ENCODE data around the gene DPF3. TPM values are rescaled to one million over a fixed set of nuclear protein-coding genes. Genes with fewer than 3 reads are reported as not detected.

DPF3 gene
- total RNA-seq, 4 donors from 2014 or later: 0.22 to 5.4 (median 2.7) TPM

- Histone ChIP-seq H3K36me3 (no peaks in the 10 kb centered on the region), H3K4me3 (no peak overlapping the region), H3K27ac (no peak overlapping the region), H3K9me3 (no peaks in the 10 kb centered on the region), H3K4me1 (no peaks in the 10 kb centered on the region), H3K27me3 (no peaks in the 10 kb centered on the region)
- DNase-seq (ENCODE audit: low spot score in 2 of 2): no peak
- TF ChIP-seq CTCF (IDR thresholded peaks at IDR 0.05) (no peak), POLR2A (IDR thresholded peaks at IDR 0.05) (no peak), EP300 (IDR thresholded peaks at IDR 0.05) (no peak)
- 73 to 82% methylated on average over 4 of the region's 4 CpGs for WGBS, 2 donors
Observed at GRCh38 chr14:72677664-72678063, 216.2 kb downstream of the DPF3 start.

- Histone ChIP-seq H3K4me3 (no peak overlapping the region), H3K27ac (no peak overlapping the region), H3K36me3 (no peaks in the 10 kb centered on the region), H3K9me3 (no peaks in the 10 kb centered on the region), H3K4me1 (no peaks in the 10 kb centered on the region), H3K27me3 (no peaks in the 10 kb centered on the region)
- TF ChIP-seq EP300 (IDR thresholded peaks at IDR 0.05) (no peak), CTCF (IDR thresholded peaks at IDR 0.05) (no peak), POLR2A (IDR thresholded peaks at IDR 0.05) (no peak)
- no peak for DNase-seq (ENCODE audit: low spot score in 2 of 2)
- WGBS, 2 donors: 42 to 54% methylated on average over 3 of the region's 3 CpGs
Observed at GRCh38 chr14:72675126-72675525, 218.8 kb downstream of the DPF3 start.

GRCh38 chr14:72673179-72673578 is 220.7 kb downstream of the DPF3 start:
- H3K4me1 ChIP-seq: no peaks in the 10 kb centered on the region
- no peaks in the 10 kb centered on the region for H3K9me3 ChIP-seq
- H3K27me3 ChIP-seq: no peaks in the 10 kb centered on the region
- H3K27ac ChIP-seq: no peak overlapping the region
- H3K36me3 ChIP-seq: no peaks in the 10 kb centered on the region
- no peak for DNase-seq (ENCODE audit: low spot score in 2 of 2)
- TF ChIP-seq POLR2A (IDR thresholded peaks at IDR 0.05) (no peak), CTCF (IDR thresholded peaks at IDR 0.05) (no peak), EP300 (IDR thresholded peaks at IDR 0.05) (no peak)
- H3K4me3 ChIP-seq: no peak overlapping the region

- no peaks in the 10 kb centered on the region for H3K27me3 ChIP-seq
- WGBS, 2 donors: 0 to 14% methylated on average over 1 of the region's 1 CpG
- no peaks in the 10 kb centered on the region for H3K9me3 ChIP-seq
- no peaks in the 10 kb centered on the region for H3K36me3 ChIP-seq
- TF ChIP-seq EP300 (IDR thresholded peaks at IDR 0.05) (no peak), CTCF (IDR thresholded peaks at IDR 0.05) (no peak), POLR2A (IDR thresholded peaks at IDR 0.05) (no peak)
- no peak for DNase-seq (ENCODE audit: low spot score in 2 of 2)
- no peaks in the 10 kb centered on the region for H3K4me1 ChIP-seq
- H3K4me3 ChIP-seq: no peak overlapping the region
- no peak overlapping the region for H3K27ac ChIP-seq
Observed at GRCh38 chr14:72666610-72667009, 227.3 kb downstream of the DPF3 start.

- Histone ChIP-seq H3K36me3 (no peaks in the 10 kb centered on the region), H3K9me3 (no peaks in the 10 kb centered on the region), H3K4me3 (no peak overlapping the region), H3K4me1 (no peaks in the 10 kb centered on the region), H3K27me3 (no peaks in the 10 kb centered on the region), H3K27ac (no peak overlapping the region)
- no peak for DNase-seq (ENCODE audit: low spot score in 2 of 2)
- WGBS, 2 donors: 62 to 70% methylated on average over 3 of the region's 3 CpGs
- TF ChIP-seq CTCF (IDR thresholded peaks at IDR 0.05): no peak
- TF ChIP-seq POLR2A (IDR thresholded peaks at IDR 0.05): no peak
- no peak for TF ChIP-seq EP300 (IDR thresholded peaks at IDR 0.05)
Observed at GRCh38 chr14:72665259-72665658, 228.6 kb downstream of the DPF3 start.
